ENCODE results near the gene ZFAND3. TPM values are rescaled to one million over a fixed set of nuclear protein-coding genes. Genes with fewer than 3 reads are reported as not detected.

The ZFAND3 gene
- polyA plus RNA-seq, 2 of the 4 experiments (the other 2 are of a cell fraction) = 12.0 to 50.0 TPM

DNA sequence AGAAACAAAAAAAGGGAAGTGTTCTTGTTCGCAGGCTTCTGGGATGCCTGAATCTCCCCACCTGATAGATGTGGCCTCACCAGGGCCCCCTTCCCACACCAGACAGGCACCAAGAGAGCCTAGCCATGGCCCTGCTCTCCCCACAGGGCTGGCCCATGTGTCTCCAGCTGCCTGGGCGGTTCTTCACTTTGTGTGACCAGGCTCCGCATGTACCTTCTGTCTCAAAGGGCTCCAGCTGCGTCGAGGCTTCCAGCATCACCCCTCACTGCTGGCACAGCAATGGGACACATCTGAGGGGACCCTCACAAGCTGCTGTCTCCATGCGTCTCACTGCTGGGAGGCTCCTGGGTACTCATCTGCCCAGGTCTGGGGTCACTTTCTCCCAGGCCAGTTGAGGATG lies 362.9 kb downstream of the ZFAND3 start:
- H3K4me3 ChIP-seq = no peak overlapping the region
- TF ChIP-seq ESRRA (IDR thresholded peaks at IDR 0.05; ENCODE audit: borderline replicate concordance, low read length) = no peak
- TF ChIP-seq ZC3H11A (IDR thresholded peaks at IDR 0.05) = no peak
- TF ChIP-seq NR3C1 (IDR thresholded peaks at IDR 0.05) = no peak
- no peak for TF ChIP-seq ZFP36 (IDR thresholded peaks at IDR 0.05; ENCODE audit: borderline replicate concordance, partially characterized antibody)
- no peak for TF ChIP-seq FOXS1 (CRISPR knock-in tag; IDR thresholded peaks at IDR 0.05)
- no peak for TF ChIP-seq RFX5 (IDR thresholded peaks at IDR 0.05)
- TF ChIP-seq SMC3 (IDR thresholded peaks at IDR 0.05) = no peak
- no peak for TF ChIP-seq HDAC2 (IDR thresholded peaks at IDR 0.05)
- no peak for TF ChIP-seq NFE2L2 (conservative IDR thresholded peaks at IDR 0.05; ENCODE audit: low read length)
- no peak for TF ChIP-seq POLR2AphosphoS2 (conservative IDR thresholded peaks at IDR 0.05; ENCODE audit: low read length)
- TF ChIP-seq, protein P1, sequence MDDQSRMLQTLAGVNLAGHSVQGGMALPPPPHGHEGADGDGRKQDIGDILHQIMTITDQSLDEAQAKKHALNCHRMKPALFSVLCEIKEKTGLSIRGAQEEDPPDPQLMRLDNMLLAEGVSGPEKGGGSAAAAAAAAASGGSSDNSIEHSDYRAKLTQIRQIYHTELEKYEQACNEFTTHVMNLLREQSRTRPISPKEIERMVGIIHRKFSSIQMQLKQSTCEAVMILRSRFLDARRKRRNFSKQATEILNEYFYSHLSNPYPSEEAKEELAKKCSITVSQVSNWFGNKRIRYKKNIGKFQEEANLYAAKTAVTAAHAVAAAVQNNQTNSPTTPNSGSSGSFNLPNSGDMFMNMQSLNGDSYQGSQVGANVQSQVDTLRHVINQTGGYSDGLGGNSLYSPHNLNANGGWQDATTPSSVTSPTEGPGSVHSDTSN (IDR thresholded peaks at IDR 0.05) = no peak
- TF ChIP-seq CBX8 (IDR thresholded peaks at IDR 0.05) = no peak
- TF ChIP-seq, protein P2, sequence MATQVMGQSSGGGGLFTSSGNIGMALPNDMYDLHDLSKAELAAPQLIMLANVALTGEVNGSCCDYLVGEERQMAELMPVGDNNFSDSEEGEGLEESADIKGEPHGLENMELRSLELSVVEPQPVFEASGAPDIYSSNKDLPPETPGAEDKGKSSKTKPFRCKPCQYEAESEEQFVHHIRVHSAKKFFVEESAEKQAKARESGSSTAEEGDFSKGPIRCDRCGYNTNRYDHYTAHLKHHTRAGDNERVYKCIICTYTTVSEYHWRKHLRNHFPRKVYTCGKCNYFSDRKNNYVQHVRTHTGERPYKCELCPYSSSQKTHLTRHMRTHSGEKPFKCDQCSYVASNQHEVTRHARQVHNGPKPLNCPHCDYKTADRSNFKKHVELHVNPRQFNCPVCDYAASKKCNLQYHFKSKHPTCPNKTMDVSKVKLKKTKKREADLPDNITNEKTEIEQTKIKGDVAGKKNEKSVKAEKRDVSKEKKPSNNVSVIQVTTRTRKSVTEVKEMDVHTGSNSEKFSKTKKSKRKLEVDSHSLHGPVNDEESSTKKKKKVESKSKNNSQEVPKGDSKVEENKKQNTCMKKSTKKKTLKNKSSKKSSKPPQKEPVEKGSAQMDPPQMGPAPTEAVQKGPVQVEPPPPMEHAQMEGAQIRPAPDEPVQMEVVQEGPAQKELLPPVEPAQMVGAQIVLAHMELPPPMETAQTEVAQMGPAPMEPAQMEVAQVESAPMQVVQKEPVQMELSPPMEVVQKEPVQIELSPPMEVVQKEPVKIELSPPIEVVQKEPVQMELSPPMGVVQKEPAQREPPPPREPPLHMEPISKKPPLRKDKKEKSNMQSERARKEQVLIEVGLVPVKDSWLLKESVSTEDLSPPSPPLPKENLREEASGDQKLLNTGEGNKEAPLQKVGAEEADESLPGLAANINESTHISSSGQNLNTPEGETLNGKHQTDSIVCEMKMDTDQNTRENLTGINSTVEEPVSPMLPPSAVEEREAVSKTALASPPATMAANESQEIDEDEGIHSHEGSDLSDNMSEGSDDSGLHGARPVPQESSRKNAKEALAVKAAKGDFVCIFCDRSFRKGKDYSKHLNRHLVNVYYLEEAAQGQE (IDR thresholded peaks at IDR 0.05) = no peak
- TF ChIP-seq ZNF302 (CRISPR knock-in tag; IDR thresholded peaks at IDR 0.05) = no peak
- TF ChIP-seq CHD2 (IDR thresholded peaks at IDR 0.05; ENCODE audit: low read length, partially characterized antibody) = no peak
- TF ChIP-seq KDM5A (IDR thresholded peaks at IDR 0.05) = no peak
- no peak for TF ChIP-seq FOSL2 (IDR thresholded peaks at IDR 0.05)
- no peak for TF ChIP-seq FOSL2 (CRISPR knock-in tag; IDR thresholded peaks at IDR 0.05)
- TF ChIP-seq HOXB5 (CRISPR knock-in tag; IDR thresholded peaks at IDR 0.05) = no peak
- ATAC-seq = no peak
- POLR2A ChIA-PET = no interaction called here
- H3K9me3 ChIP-seq = no peaks in the 10 kb centered on the region
- CTCF ChIA-PET = no interaction called here
- H3K4me2 ChIP-seq = no peak overlapping the region
- 48% methylated on average over 2 of the region's 6 CpGs for WGBS (ENCODE audit: missing lambda C conversion rate)
- no peaks in the 10 kb centered on the region for H3K4me1 ChIP-seq
- no peak for DNase-seq (ENCODE audit: low read depth in 1 of 2, low spot score in 1 of 2)
- H3K27ac ChIP-seq = no peak overlapping the region
- FAIRE-seq = no peak

DNA sequence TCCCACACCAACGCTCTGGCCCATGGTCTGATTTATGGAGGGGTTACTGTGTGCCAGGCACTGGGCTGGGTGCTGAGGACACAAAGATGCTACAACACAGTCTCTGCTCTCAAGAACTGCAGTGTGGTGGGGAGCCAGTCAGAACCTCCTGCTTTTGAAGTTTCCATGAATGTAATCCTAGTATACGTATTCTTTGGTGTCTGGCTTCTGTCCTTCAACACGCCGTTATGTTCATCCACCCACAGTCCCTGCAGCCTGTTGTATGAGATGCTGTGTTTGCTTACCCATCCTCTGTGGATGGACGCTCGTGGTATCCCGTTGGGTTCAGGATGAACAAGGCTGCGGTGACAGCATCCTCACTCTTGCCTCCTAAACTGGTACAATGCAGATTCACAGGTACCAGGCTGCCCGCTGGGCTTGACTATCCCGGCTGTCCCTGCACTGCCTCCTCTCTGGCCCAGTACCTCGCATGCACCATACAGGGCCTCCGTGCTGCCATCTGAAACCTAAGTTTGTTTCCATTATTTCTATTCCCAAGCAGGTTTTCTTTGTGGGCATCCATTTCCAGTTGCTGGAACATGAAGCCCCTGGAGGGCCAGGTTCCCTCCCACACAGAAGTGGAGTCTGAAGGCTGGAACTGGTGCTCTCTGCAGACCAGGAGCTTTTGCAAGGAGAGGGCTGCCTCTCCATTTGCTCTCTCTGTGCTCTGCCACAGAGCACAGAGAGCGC lies 364.5 kb downstream of the ZFAND3 start:
- ATAC-seq (no peak), FAIRE-seq (no peak), DNase-seq (ENCODE audit: low read depth in 1 of 2, low spot score in 1 of 2) (no peak)
- no peak overlapping the region for H3K4me2 ChIP-seq
- ChIA-PET POLR2A (no interaction called here), CTCF (no interaction called here)
- H3K27ac ChIP-seq = no peak overlapping the region
- H3K9me3 ChIP-seq = no peaks in the 10 kb centered on the region
- H3K4me1 ChIP-seq = no peaks in the 10 kb centered on the region
- 89% methylated on average over 12 of the region's 13 CpGs for WGBS (ENCODE audit: missing lambda C conversion rate)
- no peak overlapping the region for H3K4me3 ChIP-seq
- TF ChIP-seq HOXB13 (CRISPR knock-in tag; IDR thresholded peaks at IDR 0.05; ENCODE audit: low read depth) (no peak), POLR2AphosphoS2 (conservative IDR thresholded peaks at IDR 0.05; ENCODE audit: low read length) (no peak)
- TF ChIP-seq, protein P3, sequence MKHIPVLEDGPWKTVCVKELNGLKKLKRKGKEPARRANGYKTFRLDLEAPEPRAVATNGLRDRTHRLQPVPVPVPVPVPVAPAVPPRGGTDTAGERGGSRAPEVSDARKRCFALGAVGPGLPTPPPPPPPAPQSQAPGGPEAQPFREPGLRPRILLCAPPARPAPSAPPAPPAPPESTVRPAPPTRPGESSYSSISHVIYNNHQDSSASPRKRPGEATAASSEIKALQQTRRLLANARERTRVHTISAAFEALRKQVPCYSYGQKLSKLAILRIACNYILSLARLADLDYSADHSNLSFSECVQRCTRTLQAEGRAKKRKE (CRISPR knock-in tag; IDR thresholded peaks at IDR 0.05; ENCODE audit: low read depth) = no peak

All from A549 (cell line).